DOHH2 (cell line): Measurements from ENCODE around the gene ZNF367.

Experiments used
- H3F3A ChIP-seq: fragments of 200-600 bp; sonication (generic), shearing (Covaris generic); 2 replicates; pipeline ENCODE4 v1.6.0; 2016; ENCODE audit warnings: antibody characterized with exemption, mild to moderate bottlenecking; ENCODE audit not compliant: control insufficient read depth, insufficient read depth
- H3K27ac ChIP-seq: fragments of 200-600 bp; sonication (generic); 2 replicates; pipeline ENCODE4 v1.5.1; 2014; ENCODE audit warnings: low read depth, mild to moderate bottlenecking, low read length, moderate library complexity
- H3K27me3 ChIP-seq: fragments of 200-600 bp; sonication (generic); 2 replicates; pipeline ENCODE4 v1.6.1; 2014; ENCODE audit warnings: mild to moderate bottlenecking, low read length, mixed read lengths; ENCODE audit not compliant: control insufficient read depth
- H3K36me3 ChIP-seq: fragments of 200-600 bp; sonication (generic); 2 replicates; pipeline ENCODE4 v1.6.1; 2014; ENCODE audit warnings: mild to moderate bottlenecking, low read length, moderate library complexity, mixed read lengths; ENCODE audit not compliant: control insufficient read depth
- H3K4me1 ChIP-seq: fragments of 200-600 bp; sonication (generic); 2 replicates; pipeline ENCODE4 v1.6.1; 2014; ENCODE audit warnings: mild to moderate bottlenecking, low read length, mixed read lengths; ENCODE audit not compliant: control insufficient read depth
- H3K4me2 ChIP-seq: fragments of 200-600 bp; sonication (generic); 2 replicates; pipeline ENCODE4 v1.6.0; 2014; ENCODE audit warnings: mild to moderate bottlenecking, low read length, moderate library complexity
- H3K4me3 ChIP-seq: fragments of 200-600 bp; sonication (generic); 2 replicates; pipeline ENCODE4 v1.5.1; 2014; ENCODE audit warnings: mild to moderate bottlenecking, low read length, mixed read lengths
- H3K79me2 ChIP-seq: fragments of 200-600 bp; sonication (generic); 2 replicates; pipeline ENCODE4 v1.6.1; 2014; ENCODE audit warnings: mild to moderate bottlenecking, low read length, mixed read lengths; ENCODE audit not compliant: control insufficient read depth
- H3K9me2 ChIP-seq: fragments of 200-600 bp; sonication (generic); replicated peaks from 2 replicates; pipeline ENCODE4 v1.6.1; 2014; ENCODE audit warnings: mild to moderate bottlenecking, low read length, mixed read lengths; ENCODE audit not compliant: control insufficient read depth
- H3K9me3 ChIP-seq: fragments of 200-600 bp; sonication (generic); 2 replicates; pipeline ENCODE4 v1.6.1; 2014; ENCODE audit warnings: antibody characterized with exemption, low read length, mixed read lengths; ENCODE audit not compliant: control insufficient read depth, insufficient read depth
- H4K20me1 ChIP-seq: fragments of 200-600 bp; sonication (generic); 2 replicates; pipeline ENCODE4 v1.6.0; 2014; ENCODE audit warnings: low read depth, mild to moderate bottlenecking, antibody characterized with exemption, low read length, moderate library complexity; ENCODE audit not compliant: control insufficient read depth, insufficient read depth
- CTCF ChIP-seq: fragments of 200-600 bp; sonication (generic); IDR thresholded peaks from one replicate; pipeline ENCODE4 v1.5.1; 2014; ENCODE audit warnings: antibody characterized with exemption, mild to moderate bottlenecking, low read depth, low read length; ENCODE audit not compliant: poor library complexity, severe bottlenecking
- EZH2phosphoT487 ChIP-seq: fragments of 200-600 bp; sonication (generic); IDR thresholded peaks from 2 replicates; pipeline ENCODE4 v1.6.1; 2017; ENCODE audit warnings: borderline replicate concordance, mild to moderate bottlenecking, antibody characterized with exemption, low read length, moderate library complexity, mixed read lengths

ZNF367 gene

GRCh38 chr9:96462541-96462940 lies 44.4 kb upstream of the ZNF367 start:
- Histone ChIP-seq H3K36me3 (no peaks in the 10 kb centered on the region), H3K4me1 (no peaks in the 10 kb centered on the region), H3F3A (no peaks in the 10 kb centered on the region), H3K9me3 (no peaks in the 10 kb centered on the region), H4K20me1 (no peaks in the 10 kb centered on the region), H3K9me2 (no peaks in the 10 kb centered on the region), H3K27me3 (no peaks in the 10 kb centered on the region), H3K79me2 (no peaks in the 10 kb centered on the region), H3K4me2 (no peak overlapping the region), H3K27ac (no peak overlapping the region), H3K4me3 (no peak overlapping the region)
- TF ChIP-seq EZH2phosphoT487, result no peak
- no peak for TF ChIP-seq CTCF

GRCh38 chr9:96461336-96461735 lies 43.2 kb upstream of the ZNF367 start:
- H3K4me1 ChIP-seq, result no peaks in the 10 kb centered on the region
- H3F3A ChIP-seq, result no peaks in the 10 kb centered on the region
- H3K27ac ChIP-seq, result no peak overlapping the region
- no peaks in the 10 kb centered on the region for H3K27me3 ChIP-seq
- TF ChIP-seq EZH2phosphoT487, result no peak
- H3K79me2 ChIP-seq, result no peaks in the 10 kb centered on the region
- no peaks in the 10 kb centered on the region for H3K9me2 ChIP-seq
- no peaks in the 10 kb centered on the region for H3K36me3 ChIP-seq
- H3K9me3 ChIP-seq, result no peaks in the 10 kb centered on the region
- H3K4me3 ChIP-seq, result no peak overlapping the region
- no peak overlapping the region for H3K4me2 ChIP-seq
- H4K20me1 ChIP-seq, result no peaks in the 10 kb centered on the region

GRCh38 chr9:96460882-96461281 lies 42.7 kb upstream of the ZNF367 start:
- H3K27ac ChIP-seq, result no peak overlapping the region
- H3F3A ChIP-seq, result no peaks in the 10 kb centered on the region
- H3K79me2 ChIP-seq, result no peaks in the 10 kb centered on the region
- no peak overlapping the region for H3K4me2 ChIP-seq
- H3K4me1 ChIP-seq, result no peaks in the 10 kb centered on the region
- no peaks in the 10 kb centered on the region for H3K9me3 ChIP-seq
- H3K9me2 ChIP-seq, result no peaks in the 10 kb centered on the region
- H3K27me3 ChIP-seq, result no peaks in the 10 kb centered on the region
- no peaks in the 10 kb centered on the region for H3K36me3 ChIP-seq
- no peak overlapping the region for H3K4me3 ChIP-seq
- no peak for TF ChIP-seq CTCF
- TF ChIP-seq EZH2phosphoT487, result no peak
- H4K20me1 ChIP-seq, result no peaks in the 10 kb centered on the region

GRCh38 chr9:96460470-96460869 lies 42.3 kb upstream of the ZNF367 start:
- no peaks in the 10 kb centered on the region for H4K20me1 ChIP-seq
- no peaks in the 10 kb centered on the region for H3K4me1 ChIP-seq
- H3K27ac ChIP-seq, result no peak overlapping the region
- H3K4me2 ChIP-seq, result no peak overlapping the region
- no peaks in the 10 kb centered on the region for H3K36me3 ChIP-seq
- H3K4me3 ChIP-seq, result no peak overlapping the region
- TF ChIP-seq CTCF (no peak), EZH2phosphoT487 (no peak)
- no peaks in the 10 kb centered on the region for H3F3A ChIP-seq
- H3K9me2 ChIP-seq, result no peaks in the 10 kb centered on the region
- no peaks in the 10 kb centered on the region for H3K79me2 ChIP-seq
- H3K27me3 ChIP-seq, result no peaks in the 10 kb centered on the region
- H3K9me3 ChIP-seq, result no peaks in the 10 kb centered on the region
